Fibroblast of pulmonary artery (primary cell): ENCODE measurements around the gene DENND2C.

Experiments
- DNase-seq: peaks from one replicate; pipeline ENCODE4 v3.0.0-alpha.2; 2010; ENCODE audit warnings: low read depth
- H3K4me3 ChIP-seq: replicated peaks from 2 replicates; pipeline ENCODE4 v1.5.1; 2011; ENCODE audit warnings: low read depth, mild to moderate bottlenecking, control low read depth, low read length, moderate library complexity
- CTCF ChIP-seq: IDR thresholded peaks from 2 replicates; pipeline ENCODE4 v1.5.1; 2011; ENCODE audit warnings: mild to moderate bottlenecking, control low read depth, low read length, inconsistent platforms; ENCODE audit errors: missing control alignments

The DENND2C gene

GRCh38 chr1:114695430-114696058, 25.7 kb upstream of the DENND2C start, which contains the start of gene AMPD1:
Gene AMPD1, minus strand, starts transcription at chr1:114695546. Its CDS starts 75 bp downstream, at chr1:114695471.
- H3K4me3 ChIP-seq, result no peak within 1 kb of the TSS
- TF ChIP-seq CTCF, result no peak
- peak; percentile 27 for DNase-seq

- DNase-seq, result no peak
- TF ChIP-seq CTCF, result no peak
- H3K4me3 ChIP-seq, result no peak overlapping the region
Measured at GRCh38 chr1:114694540-114695310, 24.9 kb upstream of the DENND2C start.

GRCh38 chr1:114692947-114693346, 23.1 kb upstream of the DENND2C start:
- H3K4me3 ChIP-seq, result no peak overlapping the region
- no peak for TF ChIP-seq CTCF
- no peak for DNase-seq

GRCh38 chr1:114691061-114691460, 21.2 kb upstream of the DENND2C start:
- no peak for DNase-seq
- TF ChIP-seq CTCF, result no peak
- H3K4me3 ChIP-seq, result no peak overlapping the region

- no peak overlapping the region for H3K4me3 ChIP-seq
- TF ChIP-seq CTCF, result no peak
- DNase-seq, result no peak
Measured at GRCh38 chr1:114690148-114690547, 20.3 kb upstream of the DENND2C start.

- TF ChIP-seq CTCF, result no peak
- no peak overlapping the region for H3K4me3 ChIP-seq
- DNase-seq, result no peak
Measured at GRCh38 chr1:114688526-114688925, 18.7 kb upstream of the DENND2C start.
